Stimulated activated CD4-positive, alpha-beta T cell treated with anti-CD3 and anti-CD28 coated beads, Interleukin-1b, Interleukin-23, amount 100 ng/mL, for 1 hour (primary cell): ENCODE results near the gene ZNF77.
"Not testable (repeated sequence)": the region's sequence is repeated elsewhere in the genome, so short reads cannot be mapped to it uniquely, and the experiment has no call there.

ENCODE experiments used
- DNase-seq, 2 donors: peaks; one replicate each; pipeline ENCODE4 v3.0.0-alpha.2; 2020; ENCODE audit warnings: low read depth in 2 of 2

Gene ZNF77

DNA sequence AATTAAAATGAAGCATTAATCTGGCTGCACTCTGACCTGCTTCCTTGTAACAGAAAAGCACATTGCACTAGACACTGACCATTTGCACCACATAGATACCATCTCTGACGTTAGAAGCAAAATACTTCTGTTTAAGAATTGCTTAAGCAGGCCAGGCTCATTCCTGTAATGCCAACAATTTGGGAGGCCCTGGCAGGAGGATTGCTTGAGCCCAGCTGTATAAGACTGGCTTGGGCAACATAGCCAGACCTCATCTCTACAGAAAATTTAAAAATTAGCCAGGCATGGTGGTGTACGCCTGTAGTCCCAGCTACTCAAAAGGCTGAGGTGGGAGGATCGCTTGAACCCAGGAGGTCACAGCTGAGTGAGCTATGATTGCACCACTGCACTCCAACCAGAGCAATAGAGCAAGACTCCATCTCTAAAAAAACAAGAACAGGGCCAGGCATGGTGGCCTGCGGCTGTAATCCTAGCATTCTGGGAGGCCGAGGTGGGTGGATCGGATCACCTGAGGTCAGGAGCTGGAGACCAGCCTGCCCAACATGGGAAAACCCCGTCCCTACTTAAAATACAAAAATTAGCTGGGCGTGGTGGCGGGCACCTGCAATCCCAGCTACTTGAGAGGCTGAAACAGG, 25.5 kb upstream of the ZNF77 start:
- DNase-seq = no peak

DNA sequence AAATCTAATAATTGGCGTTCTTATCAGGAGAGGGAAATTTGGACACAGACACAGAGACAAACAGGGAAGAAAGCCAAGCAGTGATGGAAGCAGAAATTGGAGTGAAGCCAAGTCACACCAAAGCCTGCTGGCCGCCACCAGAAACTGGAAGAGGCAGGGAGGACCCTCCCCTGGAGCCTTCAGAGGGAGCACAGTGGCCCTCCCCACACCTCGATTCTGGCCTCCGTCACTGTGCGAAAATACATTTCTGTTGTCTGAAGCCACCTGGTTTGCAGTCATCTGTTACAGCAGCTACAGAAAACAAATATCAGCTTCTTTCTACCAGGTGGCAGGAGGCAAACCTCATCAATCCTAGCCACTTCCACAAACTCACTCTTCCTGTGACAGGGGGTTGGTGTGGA, 24.3 kb upstream of the ZNF77 start:
- DNase-seq = no peak

DNA sequence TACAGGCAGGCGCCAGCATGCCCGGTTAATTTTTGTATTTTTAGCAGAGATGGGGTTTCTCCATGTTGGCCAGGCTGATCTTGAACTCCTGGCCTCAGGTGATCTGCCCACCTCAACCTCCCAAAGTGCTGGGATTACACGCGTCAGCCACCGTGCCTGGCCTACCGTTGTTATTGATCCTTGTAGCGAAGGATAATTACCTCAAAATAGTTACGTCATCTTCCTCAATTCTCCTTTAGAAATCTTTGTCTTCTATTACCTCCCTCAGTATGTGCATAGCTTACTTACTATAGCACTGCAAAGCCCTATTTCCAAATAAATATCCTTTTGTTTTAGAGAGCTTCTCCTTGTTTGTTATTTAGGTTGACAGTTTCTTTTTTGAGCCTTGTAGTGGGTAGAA, 23.2 kb upstream of the ZNF77 start:
- no peak for DNase-seq

DNA sequence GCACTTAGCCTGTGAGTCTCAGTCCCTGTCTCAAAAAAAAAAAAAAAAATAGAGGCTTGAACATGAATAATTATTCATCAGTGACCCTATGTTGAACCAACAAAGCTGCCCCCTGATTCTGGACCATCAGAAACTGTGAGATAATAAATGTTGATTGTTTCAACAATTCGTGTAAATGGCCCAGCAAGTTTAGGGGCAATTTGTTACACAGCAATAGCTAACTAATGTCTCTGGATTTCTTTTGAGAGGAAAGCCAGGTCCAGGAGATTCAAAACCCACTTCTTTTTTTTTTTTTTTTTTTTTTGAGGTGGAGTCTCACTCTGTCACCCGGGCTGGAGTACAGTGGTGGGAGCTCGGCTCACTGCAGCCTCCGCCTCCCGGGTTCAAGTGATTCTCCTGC, 20.1 kb upstream of the ZNF77 start:
- no peak for DNase-seq

DNA sequence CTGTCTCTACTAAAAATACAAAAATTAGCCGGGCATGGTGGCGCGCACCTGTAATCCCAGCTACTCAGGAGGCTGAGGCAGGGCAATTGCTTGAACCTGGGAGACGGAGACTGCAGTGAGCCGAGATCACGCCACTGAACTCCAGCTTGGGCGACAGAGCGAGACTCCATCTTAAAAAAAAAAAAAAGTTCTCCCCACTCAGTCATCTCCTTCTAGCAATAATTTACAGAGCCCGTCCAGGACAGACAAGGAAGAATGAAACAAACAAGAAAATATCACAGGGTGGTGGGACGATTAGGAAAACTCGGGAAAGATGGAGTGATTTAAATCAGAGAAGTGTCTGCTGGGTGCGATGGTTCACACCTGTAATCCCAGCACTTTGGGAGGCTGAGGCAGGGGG, 18.9 kb upstream of the ZNF77 start:
- DNase-seq = not testable (repeated sequence)

DNA sequence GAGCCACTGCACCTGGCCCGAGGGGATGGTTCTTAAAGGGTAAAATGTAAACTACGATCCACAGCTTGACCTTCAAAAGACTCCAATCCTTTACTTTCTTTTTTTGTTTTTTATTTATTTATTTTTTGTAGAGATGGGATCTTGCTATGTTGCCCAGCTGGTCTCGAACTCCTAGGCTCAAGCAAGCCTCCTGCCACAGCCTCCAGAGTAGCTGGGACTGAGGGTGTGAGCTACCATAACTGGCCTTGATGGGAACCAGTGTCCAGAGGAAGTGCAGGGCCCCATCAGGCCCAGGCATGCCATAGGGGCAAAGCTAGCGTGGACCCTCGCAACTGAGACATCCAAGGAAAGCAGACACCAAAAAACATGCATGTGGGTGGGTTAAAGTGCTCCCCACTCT, 18.4 kb upstream of the ZNF77 start:
- no peak for DNase-seq

DNA sequence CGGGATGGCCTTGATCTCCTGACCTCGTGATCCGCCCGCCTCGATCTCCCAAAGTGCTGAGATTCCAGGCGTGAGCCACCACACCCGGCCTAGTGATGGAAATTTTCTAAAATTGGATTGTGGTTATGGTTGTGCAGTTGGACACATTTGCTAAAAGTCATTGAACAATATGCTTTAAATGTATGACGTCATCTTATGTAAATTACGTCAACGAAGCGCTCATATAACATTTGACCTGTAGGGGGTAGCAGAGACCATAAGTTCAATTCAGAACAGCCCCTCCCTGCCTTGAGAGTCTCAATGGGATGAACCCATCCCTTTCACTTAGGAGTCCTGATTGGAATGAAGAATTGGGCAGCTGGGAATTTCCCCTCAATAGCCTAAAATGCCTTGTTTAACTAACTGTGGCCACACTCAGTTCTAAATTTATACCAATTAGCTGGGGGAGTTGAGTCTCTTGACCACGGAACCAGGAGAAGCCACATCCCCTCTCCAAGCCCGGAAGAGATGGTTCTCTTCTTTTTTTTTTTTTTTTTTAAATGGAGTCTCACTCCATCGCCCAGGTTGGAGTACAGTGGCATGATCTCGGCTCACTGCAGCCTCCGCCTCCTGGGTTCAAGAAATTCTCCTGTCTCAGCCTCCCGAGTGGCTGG, 17.4 kb upstream of the ZNF77 start:
- DNase-seq = peak in 1 of 2 donors; percentile 16

DNA sequence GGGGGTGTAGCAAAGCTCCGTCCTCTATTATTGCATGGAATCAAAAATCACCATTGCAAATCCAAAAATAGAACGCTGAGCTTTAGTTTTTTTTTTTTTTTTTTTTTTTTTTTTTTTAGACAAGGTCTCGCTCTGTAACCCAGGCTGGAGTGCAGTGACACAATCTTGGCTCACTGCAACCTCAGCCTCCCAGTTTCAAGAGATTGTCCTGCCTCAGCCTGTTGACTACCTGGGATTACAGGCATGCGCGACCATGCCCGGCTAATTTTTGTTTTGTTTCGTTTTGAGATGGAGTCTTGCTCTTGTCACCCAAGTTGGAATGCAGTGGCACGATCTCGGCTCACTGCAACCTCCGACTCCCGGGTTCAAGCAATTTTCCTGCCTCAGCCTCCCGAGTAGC, 15.3 kb upstream of the ZNF77 start:
- DNase-seq = no peak

DNA sequence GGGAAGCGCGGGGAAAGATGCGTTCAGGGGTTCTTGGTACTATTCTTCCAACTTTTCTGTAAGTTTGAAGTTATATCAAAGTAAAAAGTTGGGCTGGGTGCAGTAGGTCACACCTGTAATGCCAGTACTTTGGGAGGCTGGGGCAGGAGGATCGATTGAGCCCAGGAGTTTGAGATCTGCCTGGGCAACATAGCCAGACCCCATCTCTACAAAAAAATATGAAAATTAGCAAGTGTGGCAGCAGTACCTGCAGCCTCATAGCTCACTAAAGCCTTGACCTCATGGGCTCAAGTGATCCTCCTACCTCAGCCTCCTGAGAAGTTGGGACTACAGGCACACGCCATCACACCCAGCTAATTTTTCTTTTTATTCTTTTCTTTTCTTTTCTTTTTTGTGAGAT, 12.4 kb upstream of the ZNF77 start:
- no peak for DNase-seq

DNA sequence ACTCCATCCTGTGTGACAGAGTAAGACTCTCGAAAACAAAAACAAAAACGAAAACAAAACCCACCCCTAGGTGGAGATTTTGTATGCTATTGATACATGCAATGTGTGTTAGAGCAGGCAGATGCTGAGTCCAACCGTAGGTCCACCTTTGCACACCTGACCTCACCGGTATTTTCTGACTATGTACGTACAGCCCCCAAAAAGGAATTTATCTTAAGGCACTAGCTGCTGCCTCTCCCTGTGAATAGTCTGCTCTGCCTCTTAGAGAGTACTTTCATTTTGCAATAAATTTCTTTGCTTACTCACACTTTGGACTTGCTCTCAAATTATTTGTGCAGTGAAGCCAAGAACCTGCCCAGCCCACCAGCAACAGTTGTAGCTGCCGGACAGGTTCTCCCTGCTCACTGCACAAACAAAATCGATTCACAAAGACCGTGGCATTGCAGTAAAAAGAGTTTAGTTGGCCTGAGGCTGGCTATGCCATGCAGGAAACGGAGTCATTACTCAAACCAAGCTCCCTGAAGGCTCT, 8.2 kb upstream of the ZNF77 start:
- DNase-seq = no peak

DNA sequence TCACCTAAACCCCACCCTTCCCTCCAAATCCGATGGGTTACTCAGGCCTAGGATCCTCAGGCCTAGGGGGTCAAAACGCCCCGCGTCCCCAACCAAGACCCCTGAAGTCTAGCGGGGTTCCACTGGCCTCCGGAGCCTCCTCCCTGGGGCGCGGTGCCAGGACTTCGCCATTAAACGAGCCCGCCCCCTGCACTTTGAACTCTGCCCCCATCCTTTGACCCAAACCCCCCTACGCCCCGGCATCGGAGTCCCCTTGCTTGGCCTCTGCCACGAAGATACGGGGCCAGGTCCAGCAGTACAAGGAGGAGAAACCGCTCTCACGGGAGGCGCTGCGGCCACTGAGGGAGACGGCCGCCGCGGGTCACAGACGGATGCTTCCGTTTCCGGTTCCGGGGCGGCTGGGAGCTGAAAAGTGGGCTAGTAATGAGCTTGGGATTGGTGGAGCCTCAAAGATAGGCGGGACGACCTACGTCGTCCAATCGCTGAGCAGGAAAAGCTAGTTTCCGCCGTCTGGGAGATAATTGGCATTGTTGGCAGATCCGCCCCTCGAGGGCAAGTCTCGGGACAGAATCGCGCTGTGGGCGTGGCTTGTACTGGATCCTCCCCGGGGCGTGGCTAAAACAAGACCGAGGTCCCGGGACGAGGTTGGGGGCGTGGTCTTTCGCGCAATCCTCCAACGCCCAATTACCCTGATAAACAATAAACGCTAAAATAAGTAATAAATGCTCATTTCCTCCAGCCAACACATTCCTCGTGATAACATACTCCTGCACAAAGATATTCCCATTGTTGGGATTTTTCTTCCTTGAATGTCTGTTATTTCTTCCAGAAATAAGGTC, 5.7 kb upstream of the ZNF77 start:
- peak; percentile 100 for DNase-seq

DNA sequence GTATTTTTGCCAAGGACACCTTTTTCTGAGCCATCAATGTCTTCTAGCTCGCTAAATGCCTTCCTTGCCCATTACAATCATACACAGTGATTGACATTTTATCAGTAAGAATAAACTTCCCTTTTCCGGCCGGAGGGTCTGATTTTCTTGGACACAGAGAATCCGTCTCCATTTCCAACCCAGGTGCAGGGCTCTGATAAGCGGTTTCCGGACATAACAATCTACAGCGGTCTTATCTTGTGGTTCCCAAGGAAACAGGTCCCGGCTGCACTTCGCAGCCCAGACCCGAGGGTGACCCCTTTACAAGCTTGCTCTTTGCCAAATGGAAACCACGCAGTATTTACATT, 5.1 kb upstream of the ZNF77 start:
- no peak for DNase-seq

DNA sequence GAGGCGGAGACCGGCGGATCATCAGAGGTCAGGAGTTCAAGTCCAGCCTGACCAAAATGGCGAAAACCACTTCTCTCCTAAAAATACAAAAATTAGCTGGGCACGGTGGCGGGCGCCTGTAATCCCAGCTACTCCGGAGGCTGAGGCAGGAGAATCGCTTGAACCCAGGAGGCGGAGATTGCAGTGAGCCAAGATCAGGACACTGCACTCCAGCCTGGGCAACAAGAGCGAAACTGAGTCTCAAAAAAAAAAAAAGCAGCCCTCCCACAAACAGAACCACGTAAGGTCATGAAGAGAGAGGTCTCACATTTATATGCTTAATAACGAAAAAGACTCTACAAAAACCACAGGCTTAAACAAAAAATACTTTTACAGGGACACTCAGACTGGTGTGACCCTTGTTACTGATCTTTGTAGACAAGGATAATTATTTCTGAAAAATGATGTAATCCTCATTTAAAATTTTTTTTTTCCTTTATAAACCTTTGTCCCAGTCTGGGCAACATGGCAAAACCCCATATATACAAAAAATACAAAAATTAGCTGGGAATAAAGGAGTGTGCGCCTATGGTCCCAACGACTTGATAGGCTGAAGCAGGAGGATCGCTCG, 909 bp upstream of the ZNF77 start:
- DNase-seq = no peak

DNA sequence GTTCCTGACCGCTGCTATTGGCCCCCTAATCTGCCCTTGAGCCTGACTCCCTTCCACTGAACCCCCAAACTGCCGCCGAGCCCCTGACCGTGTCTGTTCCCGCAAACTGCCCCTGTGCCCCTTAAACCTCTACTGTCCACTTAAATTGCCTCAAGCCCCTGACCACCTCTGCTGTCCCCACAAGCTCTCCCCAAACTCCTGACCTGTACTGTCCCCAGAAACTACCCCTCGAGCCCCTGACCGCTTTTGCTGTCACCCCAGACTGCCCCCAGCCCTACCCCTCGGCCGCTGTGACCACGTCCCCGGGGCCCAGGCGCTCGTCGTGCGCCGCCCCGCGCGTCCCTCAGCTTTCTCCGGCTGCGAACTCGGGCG, 382 bp downstream of the ZNF77 start:
- no peak for DNase-seq

DNA sequence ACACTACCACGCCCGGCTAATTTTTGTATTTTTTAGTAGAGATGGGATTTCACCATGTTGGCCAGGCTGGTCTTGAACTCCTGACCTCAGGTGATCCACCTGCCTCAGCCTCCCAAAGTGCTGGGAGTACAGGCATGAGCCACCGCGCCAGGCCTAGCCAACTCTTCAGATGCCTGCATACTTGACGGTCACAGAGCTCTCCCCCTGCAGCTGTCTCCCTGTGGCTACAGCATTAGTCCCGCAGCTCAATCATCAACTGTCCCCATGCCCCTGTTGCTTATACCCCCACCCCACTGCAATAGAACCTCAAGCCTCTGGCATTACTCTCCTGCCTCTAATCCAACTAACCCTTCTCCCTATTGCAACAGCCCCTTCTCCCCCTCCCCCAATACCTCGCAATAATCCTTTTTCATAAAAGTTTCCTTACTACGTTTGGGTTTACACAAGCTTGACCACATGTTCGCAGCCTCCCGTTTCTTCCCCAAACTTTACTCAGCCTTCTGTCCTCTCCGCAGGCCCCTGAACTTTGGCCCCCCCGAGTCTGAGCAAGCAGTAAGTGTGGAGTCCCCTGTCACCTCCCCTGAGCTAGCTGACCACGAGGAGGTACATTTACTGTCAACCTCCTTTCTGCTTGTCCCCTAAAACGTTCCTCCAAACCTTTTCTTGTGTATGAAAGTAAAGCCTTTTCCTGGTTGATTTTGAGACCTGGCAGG, 1.7 kb downstream of the ZNF77 start:
- no peak for DNase-seq

DNA sequence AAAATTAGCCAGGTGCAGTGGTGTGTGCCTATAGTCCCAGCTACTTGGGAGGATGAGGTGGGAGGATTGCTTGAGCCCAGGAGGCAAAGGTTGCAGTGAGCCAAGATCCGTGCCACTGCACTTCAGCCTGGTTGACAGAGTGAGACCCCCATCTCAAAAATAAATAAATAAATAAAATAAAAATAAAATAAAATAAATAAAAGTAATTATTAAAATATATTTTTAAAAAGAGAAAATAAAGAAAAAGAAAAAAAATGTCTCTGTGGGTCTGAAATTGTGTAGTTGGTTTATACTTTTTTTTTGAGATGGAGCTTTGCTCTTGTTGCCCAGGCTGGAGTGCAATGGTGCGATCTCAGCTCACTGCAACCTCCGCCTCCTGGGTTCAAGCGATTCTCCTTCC, 8.9 kb downstream of the ZNF77 start:
- not testable (repeated sequence) for DNase-seq

DNA sequence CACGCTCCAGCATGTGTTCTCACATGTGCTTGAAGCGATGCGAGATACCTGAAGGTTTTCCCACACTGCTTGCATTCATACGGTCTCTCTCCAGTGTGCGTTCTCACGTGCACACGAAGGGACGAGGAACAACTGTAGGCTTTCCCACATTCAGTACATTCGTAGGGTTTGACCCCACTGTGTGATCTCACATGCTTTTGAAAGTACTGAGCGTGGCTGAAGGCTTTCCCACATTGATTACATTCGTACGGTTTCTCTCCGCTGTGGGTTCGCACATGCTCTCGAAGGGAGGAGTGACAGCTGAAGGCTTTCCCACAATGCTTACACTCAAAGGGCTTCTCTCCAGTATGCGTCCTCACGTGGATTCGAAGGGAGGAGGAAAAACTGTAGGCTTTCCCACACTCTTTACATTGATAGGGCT, 11.3 kb downstream of the ZNF77 start:
- DNase-seq = no peak

DNA sequence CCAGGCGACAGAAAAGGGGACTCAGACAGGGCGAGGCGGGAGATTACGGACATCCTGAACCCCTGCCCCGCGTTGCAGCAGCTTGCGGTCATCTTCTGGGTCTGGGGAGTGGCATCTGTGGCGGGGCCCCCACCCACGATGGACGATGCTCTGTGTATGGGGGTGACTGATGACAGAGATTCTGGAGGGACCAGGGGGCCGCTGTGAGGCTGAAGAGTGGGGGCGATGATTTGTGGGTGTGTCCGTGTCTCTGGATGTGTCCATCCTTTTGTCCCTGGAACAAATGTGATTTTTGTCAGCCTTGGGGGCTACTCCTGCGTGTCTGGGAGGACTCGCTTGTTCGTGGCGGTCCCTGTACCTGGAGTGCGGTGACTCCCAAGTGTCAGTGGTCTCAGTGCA, 17.7 kb downstream of the ZNF77 start:
- no peak for DNase-seq

DNA sequence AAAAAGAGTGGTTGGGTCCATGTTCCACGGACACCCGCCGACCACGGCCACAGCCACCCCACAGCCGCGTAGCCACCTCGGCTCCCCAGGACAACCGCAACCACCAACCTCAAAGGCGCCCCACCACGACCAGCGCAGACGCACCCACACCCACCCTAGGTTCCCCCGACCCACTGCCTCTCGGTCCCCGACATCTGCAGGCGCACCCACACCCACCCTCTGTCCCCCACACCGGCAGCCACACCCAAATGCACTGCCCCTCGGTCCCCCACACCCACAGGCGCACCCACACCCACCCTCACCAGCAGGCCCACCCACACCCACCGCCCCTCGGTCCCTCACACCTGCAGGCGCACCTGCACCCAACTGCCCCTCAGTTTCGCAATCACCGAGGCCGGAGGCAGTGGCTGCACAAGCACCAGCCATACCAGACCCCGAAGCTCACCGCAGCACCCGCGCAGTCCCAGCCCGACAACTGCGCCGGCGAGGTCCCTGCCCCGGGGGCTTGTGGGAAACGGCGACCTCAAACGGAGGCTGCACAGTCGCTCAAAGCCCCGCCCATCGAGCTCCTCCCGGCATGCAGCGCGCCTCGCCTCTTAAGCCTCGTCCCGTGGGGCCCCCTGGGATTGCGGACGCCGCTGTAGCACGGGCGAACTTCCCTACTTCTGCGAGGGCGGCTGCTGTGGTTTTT, 18.3 kb downstream of the ZNF77 start:
- no peak for DNase-seq

DNA sequence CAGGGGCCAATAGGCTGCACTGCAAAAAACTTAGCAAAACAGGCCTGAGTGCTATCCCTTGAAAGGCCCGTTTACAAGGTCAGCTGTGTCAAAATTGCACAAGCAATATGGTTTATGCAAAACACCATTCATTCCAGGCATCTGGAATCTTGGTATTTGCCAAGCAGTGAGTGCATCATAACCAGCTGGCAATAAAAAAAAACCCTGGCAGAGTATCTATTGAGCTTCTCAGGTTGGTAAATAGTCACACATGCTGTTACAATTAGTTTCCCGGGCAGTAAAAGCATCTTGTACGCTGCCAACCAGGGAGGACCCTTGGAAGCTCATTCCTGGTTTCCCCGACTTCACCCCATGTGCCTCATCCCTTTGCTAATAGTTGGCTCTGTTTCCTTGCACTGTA, 21.3 kb downstream of the ZNF77 start:
- no peak for DNase-seq

DNA sequence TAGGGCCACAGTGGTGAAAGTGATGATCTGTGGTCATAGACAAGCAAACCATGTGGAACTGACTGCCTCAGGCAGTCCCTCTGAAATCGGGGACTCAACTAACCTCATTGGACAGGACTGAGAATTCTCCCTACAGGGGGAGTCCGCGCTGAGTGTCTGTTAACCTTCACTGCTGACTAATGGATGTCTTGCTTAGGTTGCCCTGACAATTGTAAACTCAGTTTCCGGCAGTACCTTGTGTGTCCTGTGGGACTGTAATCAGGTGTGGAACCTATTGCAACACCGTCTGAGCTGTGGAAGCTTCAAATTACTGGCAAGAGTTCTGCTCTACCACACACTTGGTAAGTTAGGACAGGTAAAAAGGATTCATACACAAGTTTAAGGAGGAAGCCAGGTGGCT, 21.8 kb downstream of the ZNF77 start:
- no peak for DNase-seq
